Vagina (tissue), 2 donors: Measurements from ENCODE around the gene CTDSP1.

Experiments
- POLR2A ChIP-seq, 2 donors: fragments of 450-650 bp; IDR thresholded peaks; one replicate each; pipeline ENCODE4 v1.6.1; 2017; ENCODE audit warnings: antibody characterized with exemption in 2 of 2, mild to moderate bottlenecking in 2 of 2, moderate library complexity in 2 of 2
- TF ChIP-seq, protein P1 (sequence below), 3 experiments: fragments of 450-650 bp in 2 of 3; fragments of 200-600 bp in 1 of 3; sonication (generic) in 1 of 3; IDR thresholded peaks; one replicate each; pipeline ENCODE4 v1.5.1; 2017 to 2019; ENCODE audit warnings: antibody characterized with exemption in 3 of 3, mild to moderate bottlenecking in 2 of 3, moderate library complexity in 2 of 3

DNA sequence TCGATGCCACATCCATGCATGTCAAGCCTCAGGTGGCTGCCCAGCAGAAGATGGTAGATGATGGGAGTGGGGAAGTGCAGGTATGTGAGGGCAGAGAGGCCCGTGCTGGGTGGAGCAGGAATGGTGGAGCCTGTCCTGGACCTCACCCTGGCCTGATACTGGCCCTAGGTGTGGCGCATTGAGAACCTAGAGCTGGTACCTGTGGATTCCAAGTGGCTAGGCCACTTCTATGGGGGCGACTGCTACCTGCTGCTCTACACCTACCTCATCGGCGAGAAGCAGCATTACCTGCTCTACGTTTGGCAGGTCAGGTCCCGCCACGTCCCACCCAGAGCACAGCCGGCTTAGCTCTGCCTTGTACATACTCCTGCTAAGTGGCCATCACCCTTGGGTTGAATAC lies 32.2 kb downstream of the CTDSP1 start:
- TF ChIP-seq, protein P1, sequence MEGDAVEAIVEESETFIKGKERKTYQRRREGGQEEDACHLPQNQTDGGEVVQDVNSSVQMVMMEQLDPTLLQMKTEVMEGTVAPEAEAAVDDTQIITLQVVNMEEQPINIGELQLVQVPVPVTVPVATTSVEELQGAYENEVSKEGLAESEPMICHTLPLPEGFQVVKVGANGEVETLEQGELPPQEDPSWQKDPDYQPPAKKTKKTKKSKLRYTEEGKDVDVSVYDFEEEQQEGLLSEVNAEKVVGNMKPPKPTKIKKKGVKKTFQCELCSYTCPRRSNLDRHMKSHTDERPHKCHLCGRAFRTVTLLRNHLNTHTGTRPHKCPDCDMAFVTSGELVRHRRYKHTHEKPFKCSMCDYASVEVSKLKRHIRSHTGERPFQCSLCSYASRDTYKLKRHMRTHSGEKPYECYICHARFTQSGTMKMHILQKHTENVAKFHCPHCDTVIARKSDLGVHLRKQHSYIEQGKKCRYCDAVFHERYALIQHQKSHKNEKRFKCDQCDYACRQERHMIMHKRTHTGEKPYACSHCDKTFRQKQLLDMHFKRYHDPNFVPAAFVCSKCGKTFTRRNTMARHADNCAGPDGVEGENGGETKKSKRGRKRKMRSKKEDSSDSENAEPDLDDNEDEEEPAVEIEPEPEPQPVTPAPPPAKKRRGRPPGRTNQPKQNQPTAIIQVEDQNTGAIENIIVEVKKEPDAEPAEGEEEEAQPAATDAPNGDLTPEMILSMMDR (IDR thresholded peaks at IDR 0.05) = no peak
- TF ChIP-seq POLR2A (IDR thresholded peaks at IDR 0.05) = no peak
